ENCODE measurements around the gene DDX43. TPM values are rescaled to one million over a fixed set of nuclear protein-coding genes. Genes with fewer than 3 reads are reported as not detected.

The DDX43 gene
- total RNA-seq, 1 experiment from 2014 or later: not detected

- TF ChIP-seq CTCF (IDR thresholded peaks at IDR 0.05 in 2 of 3, conservative IDR thresholded peaks at IDR 0.05 in 1 of 3; ENCODE audit: borderline replicate concordance in 1 of 3, insufficient read depth in 1 of 3, low read depth in 2 of 3, low read length in 2 of 3): no peak
- no peak for TF ChIP-seq POLR2A (IDR thresholded peaks at IDR 0.05; ENCODE audit: borderline replicate concordance, extremely low read depth, insufficient read depth, insufficient read length)
- TF ChIP-seq SIN3A (IDR thresholded peaks at IDR 0.05; ENCODE audit: low read depth): no peak
- TF ChIP-seq EGR1 (IDR thresholded peaks at IDR 0.05; ENCODE audit: low read depth): no peak
- no peak for TF ChIP-seq ATF3 (IDR thresholded peaks at IDR 0.05)
- TF ChIP-seq REST (IDR thresholded peaks at IDR 0.05; ENCODE audit: low read depth): no peak
- TF ChIP-seq JUND (IDR thresholded peaks at IDR 0.05): no peak
Observed at GRCh38 chr6:73435236-73435635, 40.6 kb downstream of the DDX43 start (continued).

GRCh38 chr6:73443555-73443954 is 48.9 kb downstream of the DDX43 start:
- intact Hi-C loops (cut with micrococcal nuclease): no loop called here
- Histone ChIP-seq H3K36me3 (ENCODE audit: control insufficient read depth in 1 of 2, insufficient read depth in 2 of 2, low read length in 2 of 2) (no peaks in the 10 kb centered on the region), H3K27me3 (ENCODE audit: insufficient read depth, low read length) (no peaks in the 10 kb centered on the region), H3K9ac (ENCODE audit: low read length) (no peak overlapping the region), H3K4me2 (ENCODE audit: low read length) (no peak overlapping the region), H3K4me1 (ENCODE audit: control insufficient read depth in 1 of 2, insufficient read depth in 2 of 2, low read length in 2 of 2) (no peaks in the 10 kb centered on the region), H3K27ac (ENCODE audit: low read depth, low read length) (no peak overlapping the region), H3K79me2 (ENCODE audit: insufficient read depth, low read length) (no peaks in the 10 kb centered on the region), H4K20me1 (ENCODE audit: insufficient read depth) (no peaks in the 10 kb centered on the region), H3K4me3 (replicated peaks in 1 of 2; ENCODE audit: low read depth in 1 of 2, low read length in 2 of 2) (no peak overlapping the region), H3K9me2 (ENCODE audit: insufficient read depth) (no peaks in the 10 kb centered on the region), H2AFZ (ENCODE audit: low read depth, low read length, poor library complexity, severe bottlenecking) (no peak overlapping the region), H3K9me3 (ENCODE audit: control insufficient read depth in 1 of 2, insufficient read depth in 1 of 2, low read depth in 1 of 2, low read length in 2 of 2) (no peaks in the 10 kb centered on the region)
- no peak for DNase-seq (ENCODE audit: low read depth, low spot score)
- ChIA-PET RAD21 (ENCODE audit: low non-redundant PET in 1 of 2, low total read pairs in 2 of 2, uncharacterized antibody in 2 of 2, unreplicated experiment in 2 of 2) (no interaction called here), CTCF (no interaction called here), POLR2A (no interaction called here)
- TF ChIP-seq ZNF274 (IDR thresholded peaks at IDR 0.05; ENCODE audit: low read depth, low read length): no peak
- TF ChIP-seq EZH2phosphoT487 (IDR thresholded peaks at IDR 0.05; ENCODE audit: borderline replicate concordance): no peak
- TF ChIP-seq RAD21 (IDR thresholded peaks at IDR 0.05; ENCODE audit: low read depth): no peak
- TF ChIP-seq TCF7L2 (IDR thresholded peaks at IDR 0.05; ENCODE audit: borderline replicate concordance, extremely low read depth, insufficient read depth, insufficient read length): no peak
- no peak for TF ChIP-seq CTCF (IDR thresholded peaks at IDR 0.05 in 2 of 3, conservative IDR thresholded peaks at IDR 0.05 in 1 of 3; ENCODE audit: borderline replicate concordance in 1 of 3, insufficient read depth in 1 of 3, low read depth in 2 of 3, low read length in 2 of 3)
- no peak for TF ChIP-seq MAX (IDR thresholded peaks at IDR 0.05)
- no peak for TF ChIP-seq SIN3A (IDR thresholded peaks at IDR 0.05; ENCODE audit: low read depth)
- TF ChIP-seq EZH2 (IDR thresholded peaks at IDR 0.05): no peak
- no peak for TF ChIP-seq EGR1 (IDR thresholded peaks at IDR 0.05; ENCODE audit: low read depth)
- TF ChIP-seq FOSL1 (IDR thresholded peaks at IDR 0.05; ENCODE audit: low read depth): no peak
- no peak for TF ChIP-seq SRF (IDR thresholded peaks at IDR 0.05; ENCODE audit: low read depth)
- no peak for TF ChIP-seq YY1 (IDR thresholded peaks at IDR 0.05; ENCODE audit: extremely low read depth, insufficient replicate concordance, low read depth, low read length)
- no peak for TF ChIP-seq POLR2A (IDR thresholded peaks at IDR 0.05; ENCODE audit: borderline replicate concordance, extremely low read depth, insufficient read depth, insufficient read length)
- TF ChIP-seq ELF1 (IDR thresholded peaks at IDR 0.05; ENCODE audit: borderline replicate concordance, low read depth): no peak
- TF ChIP-seq ATF3 (IDR thresholded peaks at IDR 0.05): no peak
- no peak for ATAC-seq
- no TSS peak for BruUV-seq (replicated peaks)
